ENCODE results near the gene VGLL4.

- TF ChIP-seq POLR2A (IDR thresholded peaks at IDR 0.05): no peak
- TF ChIP-seq, protein P1, sequence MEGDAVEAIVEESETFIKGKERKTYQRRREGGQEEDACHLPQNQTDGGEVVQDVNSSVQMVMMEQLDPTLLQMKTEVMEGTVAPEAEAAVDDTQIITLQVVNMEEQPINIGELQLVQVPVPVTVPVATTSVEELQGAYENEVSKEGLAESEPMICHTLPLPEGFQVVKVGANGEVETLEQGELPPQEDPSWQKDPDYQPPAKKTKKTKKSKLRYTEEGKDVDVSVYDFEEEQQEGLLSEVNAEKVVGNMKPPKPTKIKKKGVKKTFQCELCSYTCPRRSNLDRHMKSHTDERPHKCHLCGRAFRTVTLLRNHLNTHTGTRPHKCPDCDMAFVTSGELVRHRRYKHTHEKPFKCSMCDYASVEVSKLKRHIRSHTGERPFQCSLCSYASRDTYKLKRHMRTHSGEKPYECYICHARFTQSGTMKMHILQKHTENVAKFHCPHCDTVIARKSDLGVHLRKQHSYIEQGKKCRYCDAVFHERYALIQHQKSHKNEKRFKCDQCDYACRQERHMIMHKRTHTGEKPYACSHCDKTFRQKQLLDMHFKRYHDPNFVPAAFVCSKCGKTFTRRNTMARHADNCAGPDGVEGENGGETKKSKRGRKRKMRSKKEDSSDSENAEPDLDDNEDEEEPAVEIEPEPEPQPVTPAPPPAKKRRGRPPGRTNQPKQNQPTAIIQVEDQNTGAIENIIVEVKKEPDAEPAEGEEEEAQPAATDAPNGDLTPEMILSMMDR (IDR thresholded peaks at IDR 0.05): no peak
Observed at GRCh38 chr3:11605398-11605797, 38.3 kb downstream of the VGLL4 start.

Data from gastroesophageal sphincter (tissue), 3 donors.